CD4-positive, alpha-beta T cell treated with Interferon gamma for 1 hour (primary cell): ENCODE measurements around the gene GCNT1.
A peak's percentile ranks its signal among the peaks of the same experiment; 100 is the strongest.
"Not testable (repeated sequence)": the region's sequence is repeated elsewhere in the genome, so short reads cannot be mapped to it uniquely, and the experiment has no call there.

Experiments
- DNase-seq: peaks from one replicate; pipeline ENCODE4 v3.0.0-alpha.2; 2020

Gene GCNT1

DNA sequence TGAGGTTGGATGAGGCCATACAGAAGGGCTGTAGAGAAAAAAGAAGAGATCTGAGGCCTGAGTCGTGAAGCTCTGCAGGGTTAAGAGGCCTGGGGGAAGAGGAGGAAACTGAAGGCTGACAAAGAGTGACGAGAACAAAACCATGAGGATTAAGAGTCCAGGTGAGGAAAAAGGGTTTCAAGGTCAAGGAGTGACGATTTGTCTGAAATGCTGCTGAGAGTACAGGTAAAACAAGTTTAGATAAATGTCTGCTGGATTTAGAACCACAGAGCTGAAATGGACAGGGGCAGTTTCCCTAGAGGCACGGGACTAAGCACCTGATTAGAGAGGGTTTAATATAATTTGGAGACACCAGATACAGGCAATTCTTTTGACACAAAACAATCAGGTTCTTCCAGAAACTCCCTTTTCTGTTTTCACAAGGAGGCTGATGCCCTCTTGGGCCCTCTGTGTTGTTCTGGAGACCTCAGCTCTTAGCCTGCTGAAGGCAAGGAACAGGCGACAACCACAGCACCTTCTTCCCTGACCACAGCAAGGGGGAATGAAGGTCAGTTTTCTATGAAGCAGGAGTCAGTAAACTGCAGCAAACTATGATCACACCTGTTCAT, 14.6 kb upstream of the GCNT1 start:
- no peak for DNase-seq

DNA sequence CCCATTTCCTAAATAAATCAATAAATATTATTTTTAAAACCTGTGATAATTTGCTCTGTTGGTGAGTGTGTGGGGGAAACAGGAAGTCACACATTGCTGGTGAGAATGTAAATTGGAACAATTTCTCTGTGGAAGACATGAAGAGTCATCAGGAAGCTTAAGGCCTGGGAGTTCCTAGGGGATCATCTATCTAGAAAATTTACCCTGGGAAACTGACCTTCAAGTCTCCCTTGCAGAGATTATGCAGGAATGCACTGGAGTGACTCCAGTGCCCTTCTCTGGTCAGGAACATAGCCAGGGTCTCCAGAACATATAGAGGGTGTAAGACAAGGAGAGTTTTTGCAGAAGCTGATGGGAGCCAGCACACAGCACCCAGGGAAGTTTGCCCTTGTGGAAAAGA, 13.0 kb upstream of the GCNT1 start:
- DNase-seq: no peak

DNA sequence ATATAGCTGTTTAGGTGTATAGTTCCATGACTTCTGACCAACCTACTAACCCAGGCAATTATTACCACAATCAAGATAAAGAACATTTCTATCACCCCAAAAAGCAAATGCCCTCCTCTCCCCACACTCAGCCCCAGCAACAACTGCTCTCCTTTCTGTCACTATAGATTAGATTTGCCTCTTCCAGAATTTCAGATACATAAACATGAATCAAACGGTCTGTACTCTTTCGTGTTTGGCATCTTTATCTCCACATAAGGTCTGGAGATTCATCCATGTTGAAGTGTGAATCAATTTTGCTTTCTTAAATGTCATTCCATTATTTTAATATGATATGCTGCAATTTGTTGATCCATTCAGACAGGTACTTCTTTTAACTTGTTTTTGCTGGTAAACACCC, 10.5 kb upstream of the GCNT1 start:
- DNase-seq: no peak

DNA sequence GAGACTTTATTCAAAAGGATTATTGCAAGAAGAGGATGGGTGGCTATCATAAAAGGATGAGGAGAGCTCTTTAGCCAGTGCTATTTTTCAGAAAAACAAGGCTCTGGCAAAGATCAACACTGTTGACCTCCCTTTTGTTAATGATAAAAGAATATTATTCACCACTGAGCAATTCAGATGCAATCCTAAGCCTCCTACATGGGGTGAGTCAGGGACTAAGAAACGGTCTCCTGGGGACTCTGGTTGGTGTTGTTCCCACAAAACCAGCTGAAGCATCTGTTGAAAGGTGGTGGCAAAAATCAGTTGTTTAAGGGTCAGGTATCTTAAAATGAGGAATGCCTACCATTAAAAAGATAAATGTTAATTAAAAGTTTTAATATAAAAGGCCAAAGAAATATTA, 7.7 kb upstream of the GCNT1 start:
- DNase-seq: no peak

DNA sequence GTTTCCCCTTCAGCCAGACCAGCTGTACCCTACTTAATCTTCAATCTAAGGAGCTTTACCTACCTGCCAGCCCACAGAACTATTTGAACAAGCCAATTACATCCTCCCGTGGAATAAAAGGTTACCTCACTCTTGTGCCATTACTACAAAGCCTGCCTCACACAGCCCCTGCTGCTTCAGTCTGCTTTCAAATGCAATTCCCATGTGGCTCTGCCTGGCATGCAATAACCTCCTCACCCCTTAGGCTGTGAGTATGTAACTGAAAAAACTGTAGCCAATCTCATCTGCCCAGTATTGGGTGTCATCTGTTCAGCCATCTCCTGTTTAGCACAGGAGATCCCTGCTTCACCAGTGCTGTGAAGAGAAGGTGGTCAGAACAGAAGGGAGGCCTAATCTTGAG, 6.1 kb upstream of the GCNT1 start:
- DNase-seq: no peak

DNA sequence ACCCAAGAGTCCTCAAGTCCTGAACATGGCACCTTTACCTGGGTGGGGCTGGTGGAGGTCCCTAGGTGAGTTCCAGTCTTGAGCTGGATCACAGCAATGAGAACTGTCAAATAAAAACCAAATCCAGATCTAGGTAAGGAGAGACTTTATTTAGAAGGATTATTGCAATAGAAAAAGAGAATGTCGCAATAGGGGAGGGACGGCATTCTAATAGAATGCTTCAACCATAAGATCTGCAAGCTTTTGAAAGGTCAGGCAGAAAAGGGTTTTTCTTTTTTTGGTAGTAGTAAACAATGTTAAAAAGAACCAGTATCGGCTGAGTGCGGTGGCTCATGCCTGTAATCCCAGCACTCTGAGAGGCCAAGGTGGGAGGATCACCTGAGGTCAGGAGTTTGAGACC, 5.2 kb upstream of the GCNT1 start:
- DNase-seq: no peak

DNA sequence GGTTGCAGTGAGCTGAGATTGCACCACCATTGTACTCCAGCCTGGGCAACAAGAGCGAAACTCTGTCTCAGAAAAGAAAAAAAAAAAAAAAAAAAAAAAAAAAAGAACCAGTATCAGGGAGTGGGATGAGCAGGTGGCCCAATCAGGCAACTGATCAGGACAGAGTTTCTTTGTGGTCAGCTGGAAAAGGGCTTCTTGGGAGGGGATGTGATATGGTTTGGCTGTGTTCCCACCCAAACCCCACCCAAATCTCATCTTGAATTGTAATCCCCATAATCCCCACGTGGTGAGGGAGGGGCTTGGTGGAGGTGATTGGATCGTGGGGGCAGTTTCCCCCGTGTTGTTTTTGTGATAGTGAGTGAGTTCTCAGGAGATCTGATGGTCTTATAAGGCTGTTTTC, 4.7 kb upstream of the GCNT1 start:
- no peak for DNase-seq

DNA sequence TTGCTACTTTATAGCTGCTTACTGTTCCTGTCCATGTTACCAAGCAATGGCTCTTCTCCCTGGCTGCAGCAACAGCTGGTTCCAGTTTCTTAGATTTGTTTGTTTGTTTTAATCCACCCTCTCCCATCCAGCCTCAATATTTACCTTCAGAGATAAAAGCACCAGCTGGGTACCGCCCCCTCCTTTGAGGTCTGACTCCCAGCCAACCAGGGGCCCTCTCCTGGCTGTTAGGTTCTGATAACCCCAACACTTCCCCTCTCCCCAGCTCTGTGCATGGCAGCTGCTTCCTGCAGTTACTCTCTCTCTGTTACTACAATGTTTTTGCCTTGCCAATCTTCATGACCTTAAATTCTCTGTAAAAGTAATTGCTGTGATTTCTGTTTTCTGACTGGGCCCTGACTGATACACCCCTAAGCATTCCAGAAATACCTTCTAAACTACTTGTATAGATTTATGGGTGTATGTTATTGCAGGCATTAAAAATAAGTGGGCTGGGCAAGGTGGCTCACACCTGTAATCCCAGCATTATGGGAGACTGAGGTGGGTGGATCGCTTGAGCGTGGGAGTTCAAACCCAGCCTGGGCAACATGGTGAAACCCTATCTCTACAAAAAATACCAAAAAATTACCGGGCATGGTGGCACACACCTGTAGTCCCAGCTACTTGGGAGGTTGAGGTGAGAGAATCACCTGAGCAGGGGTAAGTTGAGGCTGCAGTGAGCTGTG, 2.6 kb upstream of the GCNT1 start:
- DNase-seq: peak; percentile 37

DNA sequence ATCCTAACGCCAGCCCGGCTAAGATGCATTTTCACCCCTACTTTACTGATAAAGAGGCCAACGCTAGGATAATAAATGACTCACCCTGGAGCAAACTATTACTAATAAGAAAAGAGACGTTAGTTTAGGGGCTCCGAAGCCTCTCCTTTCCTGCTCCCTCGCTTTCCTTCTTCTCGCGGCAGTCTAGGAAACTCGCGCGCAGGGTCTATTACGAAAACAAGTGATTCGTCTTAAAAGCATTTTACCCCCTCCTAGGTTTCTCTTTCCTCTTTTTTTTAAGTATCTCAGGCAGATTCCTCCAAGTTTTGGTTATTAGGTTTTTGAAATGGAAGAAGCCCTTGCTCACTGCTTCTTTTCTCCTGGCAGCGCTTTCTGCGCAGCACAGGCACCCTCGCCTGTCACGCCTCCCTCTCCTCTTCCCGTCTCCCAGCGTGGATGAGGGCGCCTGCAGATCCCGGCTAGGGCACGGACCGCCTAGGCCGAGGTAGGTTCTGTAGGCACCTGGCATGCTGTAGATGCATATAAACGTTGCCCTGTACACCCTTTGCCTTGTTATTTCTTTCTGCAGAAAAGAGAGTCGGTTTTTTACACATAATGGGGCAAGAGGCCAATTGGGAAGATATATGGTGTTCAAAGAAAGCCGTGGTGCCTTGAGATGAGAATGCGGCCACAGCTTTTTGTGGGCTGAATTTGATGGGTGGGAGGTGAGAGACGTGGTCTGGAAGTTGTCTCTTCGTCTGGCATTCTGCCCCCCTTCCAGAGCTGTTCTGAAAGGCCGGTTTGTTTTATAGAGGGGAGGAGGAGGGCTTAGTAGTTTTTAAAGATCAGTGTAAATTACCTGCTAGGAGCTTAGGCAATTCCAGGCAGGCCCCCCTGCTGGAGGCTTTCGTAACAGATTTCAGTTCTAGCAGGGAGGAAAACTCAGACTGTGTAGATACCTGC, 983 bp downstream of the GCNT1 start:
- DNase-seq: no peak

DNA sequence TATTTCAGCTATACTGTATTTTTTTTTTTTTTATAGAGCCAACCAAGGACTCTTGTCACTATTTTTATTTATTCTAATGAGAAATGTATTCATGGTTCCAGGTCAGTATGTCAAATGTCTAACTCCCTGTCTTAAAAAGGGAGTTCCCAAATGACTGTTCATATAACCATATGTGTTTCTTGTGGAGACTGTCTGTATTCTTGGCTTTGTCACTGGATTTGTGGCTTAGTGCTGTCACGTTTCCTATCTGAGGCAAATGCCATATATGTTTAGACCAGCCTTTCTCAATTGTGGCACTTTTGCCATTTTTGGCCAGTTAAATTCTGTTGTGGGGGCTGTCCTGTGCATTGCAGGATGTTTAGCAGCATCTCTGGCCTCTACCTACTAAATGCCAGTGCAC, 3.1 kb downstream of the GCNT1 start:
- DNase-seq: no peak

DNA sequence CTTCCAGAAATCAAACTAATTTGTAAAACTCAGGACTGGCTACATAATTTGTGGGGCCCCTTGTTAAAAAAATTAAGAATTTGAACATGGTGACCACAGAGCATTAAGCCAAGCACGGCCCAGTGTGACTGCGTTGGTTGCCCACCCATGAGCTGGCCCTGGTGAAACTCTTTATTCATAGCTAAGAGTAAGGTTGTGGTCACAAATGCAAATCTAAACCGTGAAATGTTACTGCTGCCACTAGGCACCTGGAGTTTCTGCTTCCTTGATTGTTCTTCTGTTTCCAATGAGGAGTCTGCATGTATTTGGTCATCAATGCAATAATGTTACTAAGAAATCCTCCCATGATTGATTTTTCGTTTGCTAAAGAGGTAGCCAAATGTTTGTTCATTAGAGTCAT, 4.2 kb downstream of the GCNT1 start:
- no peak for DNase-seq

DNA sequence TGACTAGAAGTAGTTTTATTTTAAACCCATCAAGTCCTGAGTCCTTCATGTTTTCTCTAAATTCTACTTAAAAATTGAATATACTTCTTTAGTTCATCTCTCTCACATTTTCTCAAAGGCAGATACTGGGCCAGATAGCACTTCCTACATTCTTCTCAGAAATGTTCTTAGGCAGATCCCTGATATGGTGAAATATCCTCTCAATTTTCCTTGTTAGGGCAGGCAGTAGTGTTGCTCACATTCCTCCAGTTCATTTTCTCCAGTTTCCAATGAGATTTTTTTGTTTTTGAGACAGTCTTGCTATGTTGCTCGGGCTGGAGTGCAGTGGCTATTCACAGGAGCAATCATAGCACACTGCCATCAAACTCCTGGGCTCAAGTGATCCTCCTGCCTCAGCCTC, 5.7 kb downstream of the GCNT1 start:
- DNase-seq: no peak

DNA sequence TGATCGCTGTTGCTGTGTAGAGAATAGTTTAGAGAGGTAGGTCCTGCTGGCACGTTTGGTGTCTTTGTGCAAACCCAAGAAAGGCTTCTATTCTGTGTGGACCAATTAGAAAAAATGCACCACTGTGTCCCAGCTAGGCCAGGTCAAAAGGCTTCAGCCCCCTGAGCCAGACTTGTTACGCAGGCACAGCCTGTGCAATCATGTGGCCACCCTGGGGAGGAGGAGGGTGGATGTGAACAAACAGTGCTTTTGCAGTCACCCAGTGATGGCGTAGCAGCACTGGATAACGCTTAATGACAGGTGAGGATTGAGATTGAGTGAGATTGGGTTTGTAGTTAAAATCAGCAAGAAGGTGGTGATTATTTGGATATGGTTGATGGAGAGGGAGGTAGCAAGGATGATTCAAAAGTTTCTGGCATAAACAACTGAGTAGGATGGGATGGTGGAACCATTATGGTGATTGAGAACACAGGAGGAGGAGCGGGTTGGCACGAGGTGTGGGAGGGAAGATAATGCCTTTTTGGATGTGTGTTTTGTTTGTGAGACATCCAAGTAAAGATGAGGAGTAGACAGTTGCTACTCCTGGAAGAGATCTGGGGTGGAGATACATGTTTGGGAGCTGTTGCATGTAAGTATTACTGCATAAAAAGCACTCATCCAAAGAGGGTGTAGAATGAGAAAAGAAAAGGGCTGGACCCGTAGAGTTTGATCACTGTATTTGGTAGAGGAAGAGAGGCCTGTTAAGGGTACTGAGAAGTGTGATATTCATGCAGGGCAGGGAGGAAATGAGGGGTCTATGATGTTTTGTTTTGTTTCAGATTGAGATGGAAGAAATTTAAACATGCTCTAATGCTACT, 6.7 kb downstream of the GCNT1 start:
- no peak for DNase-seq

DNA sequence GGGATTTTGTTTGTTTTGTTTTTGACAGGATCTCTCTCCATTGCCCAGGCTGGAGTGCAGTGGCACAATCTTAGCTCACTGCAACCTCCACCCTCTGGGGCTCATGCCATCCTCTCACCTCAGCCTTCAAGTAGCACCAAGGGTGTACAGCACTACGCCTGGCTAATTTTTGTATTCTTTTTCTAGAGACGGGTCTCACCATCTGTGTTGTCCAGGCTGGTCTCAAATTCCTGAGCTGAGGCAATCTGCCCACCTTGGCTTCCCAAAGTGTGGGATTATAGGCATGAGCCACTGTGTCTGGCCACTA, 7.3 kb downstream of the GCNT1 start:
- no peak for DNase-seq

DNA sequence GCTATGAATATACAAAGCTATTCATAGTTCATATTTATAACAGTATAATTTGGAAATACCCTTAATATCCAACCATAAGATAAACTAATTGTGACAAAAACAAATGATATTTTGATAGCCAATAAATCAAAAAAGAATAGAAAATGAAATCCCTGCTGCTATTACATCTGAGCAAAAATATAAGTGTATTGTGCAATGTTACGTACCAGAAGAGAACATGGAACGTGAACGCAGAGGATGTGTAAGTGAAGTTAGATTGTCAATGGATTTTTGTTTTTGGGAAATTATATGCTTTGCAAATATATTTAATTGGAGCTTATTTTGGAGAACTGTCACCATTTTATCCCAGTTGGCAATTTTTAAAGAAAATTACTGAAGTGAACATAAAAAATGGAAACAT, 15.4 kb downstream of the GCNT1 start:
- DNase-seq: no peak

DNA sequence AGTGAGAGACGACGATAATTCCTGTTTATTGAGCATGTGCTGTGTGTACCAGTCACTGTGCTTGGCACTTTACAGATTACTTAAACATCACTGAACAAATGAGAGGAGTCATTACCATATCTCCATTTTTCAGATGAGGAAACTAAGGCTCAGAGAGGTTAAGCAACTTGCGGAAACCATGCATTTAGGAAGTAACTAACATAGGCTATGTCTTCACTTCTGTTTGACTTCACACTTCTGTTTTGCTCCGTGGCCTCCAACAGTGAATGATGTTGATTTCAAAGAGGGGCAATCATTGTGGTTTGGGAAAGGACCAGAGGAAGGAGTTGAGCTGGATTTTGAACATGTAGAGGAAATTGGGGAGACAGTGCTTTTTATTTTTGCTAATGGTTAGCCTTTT, 16.7 kb downstream of the GCNT1 start:
- no peak for DNase-seq

DNA sequence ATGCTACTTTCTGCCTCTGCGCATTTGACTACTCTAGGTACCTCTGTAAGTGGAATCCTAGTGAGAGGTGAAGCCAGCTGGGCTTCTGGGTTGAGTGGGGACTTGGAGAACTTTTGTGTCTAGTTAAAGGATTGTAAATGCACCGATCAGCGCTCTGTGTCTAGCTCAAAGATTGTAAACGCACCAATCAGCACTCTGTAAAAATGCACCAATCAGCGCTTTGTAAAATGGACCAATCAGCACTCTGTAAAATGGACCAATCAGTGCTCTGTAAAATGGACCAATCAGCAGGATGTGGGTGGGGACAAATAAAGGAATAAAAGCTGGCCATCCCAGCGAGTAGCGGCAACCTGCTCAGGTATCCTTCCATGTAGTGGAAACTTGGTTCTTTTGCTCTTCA, 18.8 kb downstream of the GCNT1 start:
- DNase-seq: not testable (repeated sequence)

DNA sequence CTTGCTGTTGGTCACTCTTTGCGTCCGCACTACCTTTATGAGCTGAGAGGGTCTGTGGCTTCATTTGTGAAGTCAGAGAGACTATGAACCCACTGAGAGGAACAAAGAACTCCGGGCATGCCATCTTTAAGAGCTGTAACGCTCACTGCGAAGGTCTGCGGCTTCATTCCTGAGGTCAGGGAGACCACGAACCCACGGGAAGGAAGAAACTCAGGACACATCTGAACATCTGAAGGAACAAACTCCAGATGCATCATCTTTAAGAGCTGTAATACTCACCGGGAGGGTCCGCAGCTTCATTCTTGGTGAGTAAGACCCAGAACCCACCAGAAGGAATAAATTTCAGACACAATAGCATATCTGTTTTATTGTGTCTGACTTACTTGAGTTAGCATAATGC, 19.2 kb downstream of the GCNT1 start:
- no peak for DNase-seq

DNA sequence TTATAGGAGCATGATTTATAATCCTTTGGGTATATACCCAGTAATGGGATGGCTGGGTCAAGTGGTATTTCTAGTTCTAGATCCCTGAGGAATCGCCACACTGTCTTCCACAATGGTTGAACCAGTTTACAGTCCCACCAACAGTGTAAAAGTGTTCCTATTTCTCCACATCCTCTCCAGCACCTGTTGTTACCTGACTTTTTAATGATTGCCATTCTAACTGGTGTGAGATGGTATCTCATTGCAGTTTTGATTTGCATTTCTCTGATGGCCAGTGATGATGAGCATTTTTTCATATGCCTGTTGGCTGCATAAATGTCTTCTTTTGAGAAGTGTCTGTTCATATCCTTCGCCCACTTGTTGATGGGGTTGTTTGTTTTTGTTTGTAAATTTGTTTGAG, 20.4 kb downstream of the GCNT1 start:
- not testable (repeated sequence) for DNase-seq

DNA sequence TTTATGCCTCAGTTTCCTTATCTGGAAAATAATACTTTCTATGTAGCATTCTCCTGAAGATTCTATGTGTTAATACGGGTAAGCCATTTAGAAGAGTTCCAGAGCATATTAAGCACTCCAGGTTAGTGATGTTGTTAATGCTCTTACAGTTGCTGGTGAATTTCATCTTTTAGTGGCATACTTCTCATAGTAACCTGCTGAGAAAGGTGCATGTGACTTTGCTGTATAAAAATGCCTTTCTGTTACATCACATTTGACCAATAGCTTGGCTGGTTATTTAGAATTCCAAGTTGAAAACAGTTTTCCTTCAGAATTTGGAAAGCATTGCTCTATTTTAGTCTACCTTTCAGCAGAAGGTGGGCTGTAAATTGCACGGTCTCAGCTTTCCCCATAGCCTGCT, 27.2 kb downstream of the GCNT1 start:
- DNase-seq: no peak

DNA sequence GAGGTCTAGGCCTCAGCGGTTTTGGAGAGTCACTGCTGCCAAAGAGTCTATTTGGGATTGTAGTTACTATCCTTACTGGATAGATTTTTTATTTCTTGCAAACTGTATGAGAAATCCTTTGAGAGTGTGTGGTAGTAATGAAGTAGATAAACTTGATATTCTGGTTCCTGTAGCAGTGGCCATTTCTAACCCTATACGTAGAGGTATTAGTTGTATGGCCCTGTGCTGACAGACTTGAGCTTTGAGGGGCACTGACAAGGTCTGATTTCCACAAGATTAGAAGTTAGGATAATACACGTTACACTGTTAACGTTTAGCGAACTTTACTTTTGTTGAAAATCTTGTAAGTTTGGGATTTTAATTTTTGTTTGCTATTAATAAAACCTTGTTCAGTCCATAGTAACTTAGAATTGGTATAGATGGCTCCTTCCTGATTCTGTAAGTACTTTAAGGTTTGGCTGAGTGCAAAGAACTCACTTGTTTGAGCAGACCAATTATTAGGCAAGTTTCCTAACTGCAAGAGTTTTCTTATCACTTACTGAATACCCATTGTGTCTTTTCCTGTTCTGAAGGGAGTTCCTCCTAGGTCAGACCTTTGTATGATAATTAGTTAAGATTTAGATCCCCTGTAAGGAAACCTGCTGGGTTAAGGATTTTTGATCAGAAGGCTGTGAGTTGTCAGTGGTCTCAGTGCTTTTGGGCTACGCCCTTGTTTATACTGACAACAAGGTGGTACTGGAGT, 31.4 kb downstream of the GCNT1 start:
- no peak for DNase-seq

DNA sequence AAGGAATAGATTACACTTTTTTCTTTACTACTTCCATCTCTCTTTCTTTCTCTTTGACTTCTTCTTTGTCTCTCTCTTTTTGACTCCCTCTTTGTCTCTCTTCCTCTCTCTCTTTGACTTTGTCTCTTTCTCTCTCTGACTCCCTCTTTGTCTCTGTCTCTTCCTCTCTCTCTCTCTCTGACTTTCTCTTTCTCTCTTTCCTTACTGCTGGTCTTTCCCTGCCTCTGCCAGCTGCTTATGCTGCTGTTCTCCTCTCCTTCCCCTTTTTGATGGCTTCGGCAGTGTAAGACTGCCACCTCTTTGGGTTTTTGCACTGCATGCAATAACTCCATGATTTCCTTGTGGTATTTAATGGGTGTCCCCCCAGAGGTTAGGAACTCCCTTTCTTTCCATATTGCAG, 32.1 kb downstream of the GCNT1 start:
- DNase-seq: not testable (repeated sequence)
